Hepatocyte (in vitro differentiated cells): Measurements from ENCODE around the gene SOX18.

Experiments used
- CTCF ChIP-seq: fragments of 200-600 bp; sonication (generic); IDR thresholded peaks from 2 replicates; pipeline ENCODE4 v1.5.1; 2016; ENCODE audit warnings: antibody characterized with exemption, mild to moderate bottlenecking; ENCODE audit not compliant: poor library complexity
- EZH2 ChIP-seq: fragments of 200-600 bp; sonication (generic); IDR thresholded peaks from 2 replicates; pipeline ENCODE4 v1.6.1; 2016; ENCODE audit warnings: antibody characterized with exemption, mild to moderate bottlenecking, borderline replicate concordance
- EZH2phosphoT487 ChIP-seq: fragments of 200-600 bp; sonication (generic); IDR thresholded peaks from one replicate; pipeline ENCODE4 v1.6.1; 2018; ENCODE audit warnings: antibody characterized with exemption, mild to moderate bottlenecking, low read depth, moderate library complexity; ENCODE audit not compliant: unreplicated experiment, severe bottlenecking

- TF ChIP-seq EZH2 = no peak
- no peak for TF ChIP-seq CTCF
- no peak for TF ChIP-seq EZH2phosphoT487
These were observed 24.2 kb upstream of the SOX18 start for GRCh38 chr20:64073476-64074183.
